Uterus (tissue), 2 donors: ENCODE results near the gene ZNF311.

Experiments used
- CTCF ChIP-seq, 4 experiments: fragments of 200-600 bp in 2 of 4; fragments of 450-650 bp in 2 of 4; sonication (generic) in 2 of 4; IDR thresholded peaks; one replicate each; pipeline ENCODE4 v1.5.1; 2016 to 2019; ENCODE audit warnings: antibody characterized with exemption in 4 of 4, mild to moderate bottlenecking in 2 of 4, moderate library complexity in 1 of 4
- POLR2A ChIP-seq, 2 donors: fragments of 450-650 bp; IDR thresholded peaks; one replicate each; pipeline ENCODE4 v1.6.1; 2016; ENCODE audit warnings: antibody characterized with exemption in 2 of 2, mild to moderate bottlenecking in 1 of 2, moderate library complexity in 1 of 2

- TF ChIP-seq CTCF (IDR thresholded peaks at IDR 0.05) (no peak), POLR2A (IDR thresholded peaks at IDR 0.05) (no peak)
Observed at GRCh38 chr6:29009358-29009757, 4.2 kb upstream of the ZNF311 start.
